Keratinocyte (primary cell): ENCODE results near the gene KCNK16. TPM values are rescaled to one million over a fixed set of nuclear protein-coding genes. Genes with fewer than 3 reads are reported as not detected.
A peak's percentile ranks its signal among the peaks of the same experiment; 100 is the strongest.

Source experiments
- DNase-seq: peaks from one replicate; pipeline ENCODE4 v3.0.0-alpha.2; 2011; ENCODE audit warnings: low read depth, missing footprints, low spot score
- FAIRE-seq: peaks from 2 replicates; lab custom pipeline; 2011; peaks lifted over from hg19 to GRCh38; lab: Jason Lieb, UNC
- H2AFZ ChIP-seq: 2 replicates; pipeline ENCODE4 v1.6.0; 2012; ENCODE audit warnings: low read length, control low read depth, inconsistent platforms; ENCODE audit not compliant: control insufficient read depth
- H3K27ac ChIP-seq: 2 replicates; pipeline ENCODE4 v1.5.1; 2011; ENCODE audit warnings: low read length; ENCODE audit not compliant: control insufficient read depth, insufficient read depth
- H3K27me3 ChIP-seq: 3 replicates; pipeline ENCODE4 v1.6.0; 2011; ENCODE audit warnings: low read length; ENCODE audit not compliant: control insufficient read depth, insufficient read depth; ENCODE audit errors: extremely low read depth
- H3K36me3 ChIP-seq, 2 experiments: 2 replicates in 1 of 2; 3 replicates in 1 of 2; pipeline ENCODE4 v1.5.1; 2011; ENCODE audit warnings: low read length in 2 of 2, mild to moderate bottlenecking in 1 of 2; ENCODE audit not compliant: control insufficient read depth in 2 of 2, insufficient read depth in 2 of 2; ENCODE audit errors: extremely low read depth in 1 of 2
- H3K4me1 ChIP-seq: 3 replicates; pipeline ENCODE4 v1.5.1; 2011; ENCODE audit warnings: low read length; ENCODE audit not compliant: control insufficient read depth, insufficient read depth; ENCODE audit errors: extremely low read depth
- H3K4me2 ChIP-seq: 3 replicates; pipeline ENCODE4 v1.6.0; 2011; ENCODE audit warnings: low read depth, low read length; ENCODE audit not compliant: control insufficient read depth, insufficient read depth; ENCODE audit errors: extremely low read depth
- H3K4me3 ChIP-seq, 3 experiments: fragments of 200-600 bp in 1 of 3; sonication (generic) in 1 of 3; 2 replicates in 2 of 3; 3 replicates in 1 of 3; pipeline ENCODE4 v1.5.1; 2011 to 2016; ENCODE audit warnings: low read length in 3 of 3, mild to moderate bottlenecking in 3 of 3, control low read depth in 2 of 3, inconsistent platforms in 1 of 3, low read depth in 1 of 3, mixed read lengths in 1 of 3, mixed run types in 1 of 3, moderate library complexity in 1 of 3; ENCODE audit not compliant: control insufficient read depth in 2 of 3, insufficient read depth in 2 of 3; ENCODE audit errors: extremely low read depth in 1 of 3
- H3K79me2 ChIP-seq: 2 replicates; pipeline ENCODE4 v1.6.0; 2012; ENCODE audit warnings: low read length; ENCODE audit not compliant: control insufficient read depth, insufficient read depth
- H3K9ac ChIP-seq: 3 replicates; pipeline ENCODE4 v1.6.0; 2011; ENCODE audit warnings: low read length; ENCODE audit not compliant: control insufficient read depth, insufficient read depth; ENCODE audit errors: extremely low read depth
- H3K9me1 ChIP-seq: 3 replicates; pipeline ENCODE4 v1.6.0; 2011; ENCODE audit warnings: low read length; ENCODE audit not compliant: control insufficient read depth, insufficient read depth; ENCODE audit errors: extremely low read depth
- H3K9me3 ChIP-seq: 2 replicates; pipeline ENCODE4 v1.5.1; 2012; ENCODE audit warnings: low read depth, low read length; ENCODE audit not compliant: control insufficient read depth
- H4K20me1 ChIP-seq: 3 replicates; pipeline ENCODE4 v1.6.0; 2011; ENCODE audit warnings: low read length; ENCODE audit not compliant: control insufficient read depth, insufficient read depth; ENCODE audit errors: extremely low read depth
- CTCF ChIP-seq, 3 experiments: IDR thresholded peaks in 1 of 3; conservative IDR thresholded peaks in 1 of 3; optimal IDR thresholded peaks in 1 of 3; 2 replicates in 2 of 3; 3 replicates in 1 of 3; pipeline versions ENCODE3 to v1.5.1; 2011; ENCODE audit warnings: low read length in 3 of 3, mild to moderate bottlenecking in 3 of 3, moderate library complexity in 2 of 3, control low read depth in 1 of 3, inconsistent platforms in 1 of 3; ENCODE audit not compliant: insufficient read depth in 2 of 3; ENCODE audit errors: extremely low read depth in 1 of 3
- EZH2 ChIP-seq: IDR thresholded peaks from one replicate; pipeline ENCODE4 v1.6.1; 2012; ENCODE audit warnings: inconsistent platforms, mild to moderate bottlenecking, low read length, moderate library complexity
- dilution Hi-C: fragments of 300-500 bp; cut with MboI; formaldehyde crosslinking; loops from one replicate; pipeline ENCODE4 v1.7.0; 2020; ENCODE audit warnings: low sequenced_read_pairs; ENCODE audit not compliant: extremely low pct_ligation_motif_present
- polyA plus RNA-seq, 5 experiments: library from polyadenylated mRNA; depleted of rRNA in 3 of 5; stranded (reverse) in 3 of 5; stranded (forward) in 1 of 5; unstranded in 1 of 5; fragments of >200 nt; gene quantifications; 1 replicate in 1 of 5; 2 replicates in 3 of 5; 3 replicates in 1 of 5; pipeline versions ENCODE4 v1.2.1 to v1.2.3, GENCODE V29; 2011 to 2012; ENCODE audit warnings: missing spikeins in 2 of 5, low read depth in 1 of 5, low replicate concordance in 1 of 5

Gene KCNK16
- polyA plus RNA-seq, 1 donor (not counting 4 experiments of a cell fraction or from before 2014, with no cell fraction given): not detected

GRCh38 chr6:39314273-39314795 is 8.2 kb downstream of the KCNK16 start, which contains the start of gene KCNK17:
Gene KCNK17 (minus strand): TSS chr6:39314419. CDS start chr6:39314320, 99 bp downstream.
- no peak within 1 kb of the TSS for H3K9ac ChIP-seq
- H3K27me3 ChIP-seq: peaks cover 41% of the 10 kb centered on the region
- H3K27ac ChIP-seq: no peak within 1 kb of the TSS
- no peaks in the 10 kb centered on the region for H3K36me3 ChIP-seq
- no peak within 1 kb of the TSS for H3K4me3 ChIP-seq
- DNase-seq (no peak), FAIRE-seq (no peak)
- H3K79me2 ChIP-seq: no peaks in the 10 kb centered on the region
- H3K9me3 ChIP-seq: no peaks in the 10 kb centered on the region
- H4K20me1 ChIP-seq: no peaks in the 10 kb centered on the region
- no peak within 1 kb of the TSS for H3K4me2 ChIP-seq
- H3K4me1 ChIP-seq: no peaks in the 10 kb centered on the region
- H2AFZ ChIP-seq: no peak within 1 kb of the TSS
- H3K9me1 ChIP-seq: no peaks in the 10 kb centered on the region
- dilution Hi-C loops: no loop called here
- TF ChIP-seq EZH2 (no peak), CTCF (optimal IDR thresholded peaks at IDR 0.05 in 1 of 3, IDR thresholded peaks at IDR 0.05 in 1 of 3, conservative IDR thresholded peaks at IDR 0.05 in 1 of 3; ENCODE audit: extremely low read depth in 1 of 3, insufficient read depth in 2 of 3, low read length in 3 of 3) (no peak)

GRCh38 chr6:39313526-39314272 is 8.8 kb downstream of the KCNK16 start:
- Histone ChIP-seq H3K4me1 (no peaks in the 10 kb centered on the region), H3K9me3 (no peaks in the 10 kb centered on the region), H2AFZ (no peak overlapping the region), H3K79me2 (no peaks in the 10 kb centered on the region), H4K20me1 (no peaks in the 10 kb centered on the region), H3K9ac (no peak overlapping the region), H3K9me1 (no peaks in the 10 kb centered on the region), H3K4me3 (no peak overlapping the region), H3K36me3 (no peaks in the 10 kb centered on the region), H3K27ac (no peak overlapping the region), H3K27me3 (peaks cover 41% of the 10 kb centered on the region), H3K4me2 (no peak overlapping the region)
- FAIRE-seq (no peak), DNase-seq (no peak)
- dilution Hi-C loops: no loop called here
- peak; percentile 15 for TF ChIP-seq EZH2
- no peak for TF ChIP-seq CTCF (optimal IDR thresholded peaks at IDR 0.05 in 1 of 3, IDR thresholded peaks at IDR 0.05 in 1 of 3, conservative IDR thresholded peaks at IDR 0.05 in 1 of 3; ENCODE audit: extremely low read depth in 1 of 3, insufficient read depth in 2 of 3, low read length in 3 of 3)
